Nasal cavity respiratory epithelium epithelial cell of viscerocranial mucosa (primary cell): ENCODE data around the gene DTX4. TPM values are rescaled to one million over a fixed set of nuclear protein-coding genes. Genes with fewer than 3 reads are reported as not detected.

ENCODE experiments used
- total RNA-seq: library from RNA; depleted of rRNA; stranded (reverse); fragments of >200 nt; gene quantifications from 2 replicates; pipeline ENCODE4 v1.2.3, GENCODE V29; 2014

Gene DTX4
- total RNA-seq = 1.7 and 14.5 TPM in 2 replicates

DNA sequence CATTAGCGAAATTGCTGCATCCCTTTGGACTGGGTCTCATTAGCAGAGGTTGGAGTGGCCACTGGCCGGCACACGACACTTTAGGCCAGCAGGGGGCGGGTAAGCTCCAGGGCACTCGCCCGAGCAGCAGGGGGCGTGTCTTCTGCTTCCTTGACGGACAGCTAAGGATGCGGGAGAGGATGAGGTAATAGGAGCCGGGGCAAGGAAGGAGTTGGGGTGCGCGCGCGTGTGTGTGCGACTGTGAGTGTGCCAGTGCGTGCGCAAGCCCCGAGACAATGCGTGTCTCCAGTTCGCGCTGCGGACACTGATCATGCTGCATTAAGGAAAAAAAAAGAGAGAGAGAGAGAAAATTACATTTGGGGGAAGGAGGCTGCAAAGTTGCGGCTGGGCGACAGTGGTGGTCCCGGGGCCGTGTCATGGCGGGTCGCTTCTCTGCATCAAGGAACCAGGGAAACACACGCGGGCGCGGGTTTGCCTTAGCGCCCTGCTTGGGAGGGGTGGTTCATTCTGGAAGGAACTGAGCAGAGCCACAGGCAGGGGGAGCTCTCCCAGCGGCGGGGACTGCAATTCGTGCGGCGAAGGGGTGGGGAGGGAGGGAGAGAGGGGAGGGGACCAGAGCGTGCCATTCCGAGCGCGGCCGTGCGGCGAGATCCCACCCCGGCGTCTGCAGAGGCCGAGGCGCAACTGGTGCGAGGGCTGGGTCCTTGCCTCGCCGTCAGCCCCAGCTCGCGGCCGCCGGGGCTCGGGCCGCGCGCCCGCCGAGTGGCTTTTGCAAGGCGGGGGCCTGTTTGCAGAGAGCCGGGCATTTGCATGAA is at the start of gene DTX4:
DTX4 (plus strand) TSS at position 625 of the 815 bp plus-strand sequence. CDS start 464 bp downstream, outside the sequence.

GRCh38 chr11:59142530-59143507 is 29.1 kb upstream of the DTX4 start, which contains the start of gene FAM111A:
FAM111A (plus strand) TSS chr11:59142856; CDS start chr11:59148873, 6,017 bp downstream.

DNA sequence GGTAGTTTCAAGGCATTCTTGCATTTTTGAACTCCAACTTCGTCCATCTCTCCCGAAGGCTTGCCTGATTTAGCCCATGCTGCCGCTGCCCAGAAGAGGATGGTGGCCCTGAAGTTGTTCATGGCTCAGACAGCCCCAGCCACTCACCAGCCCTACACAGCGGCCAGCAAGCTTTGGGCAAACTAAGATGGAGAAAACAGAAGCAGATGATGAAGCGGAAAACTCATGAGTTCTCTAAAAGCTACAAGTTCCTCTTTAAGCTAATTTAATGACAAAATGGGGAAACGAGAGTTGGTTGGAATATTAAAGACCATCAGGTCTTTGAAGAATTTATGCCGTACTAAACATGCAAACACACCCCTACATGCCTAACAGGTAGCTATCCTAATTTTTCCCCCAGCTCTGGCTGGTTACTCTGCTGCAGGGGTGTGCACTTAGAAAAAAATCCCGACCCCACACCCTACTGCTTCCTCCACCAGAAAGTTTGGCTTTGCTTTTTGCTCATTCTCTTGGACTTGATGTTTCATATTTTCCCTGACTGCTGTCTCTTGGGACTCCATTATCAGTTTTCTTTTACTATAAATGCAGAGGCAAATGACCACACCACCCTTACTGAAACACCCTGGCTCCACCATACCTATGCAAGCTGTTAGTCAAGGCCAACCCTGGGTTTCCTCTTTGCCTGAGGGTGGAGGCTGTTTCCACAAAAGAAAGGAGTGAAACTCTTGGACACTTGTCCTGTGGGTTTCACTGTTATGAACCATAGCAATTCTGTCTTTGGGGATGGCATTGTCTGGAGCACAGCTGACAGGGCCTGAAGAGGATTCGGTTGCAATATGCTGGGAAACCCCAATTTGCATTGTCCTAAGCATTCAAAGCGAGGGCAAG is 41.1 kb downstream of the DTX4 start, which contains the start of gene MPEG1:
MPEG1 (minus strand) TSS at position 184 of the 888 bp plus-strand sequence; CDS start at position 122, 62 bp downstream.

Other genes starting within 250 kb of the DTX4 start
- gene GLYATL1, start 232.6 kb upstream of the DTX4 start, total RNA-seq = not detected in 2 replicates
- not detected in 2 replicates for gene GLYATL1B, start 85.8 kb upstream of the DTX4 start, total RNA-seq
- gene FAM111B, start 64.9 kb upstream of the DTX4 start, total RNA-seq = under 0.01 and 0.07 TPM in 2 replicates
- 14.0 and 28.5 TPM in 2 replicates for gene FAM111A, start 29.3 kb upstream of the DTX4 start, total RNA-seq
- gene MPEG1, start 40.8 kb downstream of the DTX4 start, total RNA-seq = not detected in 2 replicates
- gene OR5AN1, start 186.8 kb downstream of the DTX4 start, total RNA-seq = not detected in 2 replicates